VCaP (cell line): Measurements from ENCODE around the gene RFX2.
A peak's percentile ranks its signal among the peaks of the same experiment; 100 is the strongest.

Source experiments
- H3K27ac ChIP-seq: fragments of 450-650 bp; 2 replicates; pipeline ENCODE4 v1.5.1; 2017
- TF ChIP-seq, protein P1 (sequence below): fragments of 450-650 bp; conservative IDR thresholded peaks from 2 replicates; pipeline ENCODE4 v1.5.1; 2017; ENCODE audit warnings: mild to moderate bottlenecking, moderate library complexity

The RFX2 gene

DNA sequence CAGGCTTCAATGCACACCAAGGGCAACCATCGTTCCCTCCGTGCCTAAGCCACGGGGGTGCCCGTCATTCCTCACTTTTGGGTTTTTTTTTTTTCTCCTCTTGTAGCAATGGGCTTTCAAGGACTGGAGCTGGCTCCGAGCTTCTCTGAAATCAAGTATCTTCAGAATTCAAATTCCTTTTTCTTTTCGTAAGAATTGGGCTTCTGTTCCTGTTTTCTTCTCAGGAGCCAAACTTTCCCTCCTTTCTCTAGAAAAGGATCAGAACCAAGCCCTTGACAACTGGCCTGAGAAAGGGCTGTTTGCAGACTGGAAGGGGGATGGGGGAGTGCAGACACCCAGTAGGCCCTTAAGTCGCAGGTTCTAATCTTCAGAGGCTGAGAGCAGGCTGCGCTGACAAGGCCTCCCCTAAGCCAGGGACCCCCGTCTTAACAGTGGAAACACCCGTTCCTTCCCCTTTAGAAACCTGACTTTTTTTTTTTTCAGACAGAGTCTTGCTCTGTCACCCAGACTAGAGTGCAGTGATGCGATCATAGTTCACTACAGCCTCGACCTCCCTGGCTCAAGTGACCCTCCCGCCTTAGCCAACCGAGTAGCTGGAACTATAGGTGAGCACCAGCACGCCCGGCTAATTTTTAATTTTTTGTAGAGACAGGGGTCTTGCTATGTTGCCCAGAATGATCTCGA, 51.6 kb downstream of the RFX2 start:
- no peak overlapping the region for H3K27ac ChIP-seq

DNA sequence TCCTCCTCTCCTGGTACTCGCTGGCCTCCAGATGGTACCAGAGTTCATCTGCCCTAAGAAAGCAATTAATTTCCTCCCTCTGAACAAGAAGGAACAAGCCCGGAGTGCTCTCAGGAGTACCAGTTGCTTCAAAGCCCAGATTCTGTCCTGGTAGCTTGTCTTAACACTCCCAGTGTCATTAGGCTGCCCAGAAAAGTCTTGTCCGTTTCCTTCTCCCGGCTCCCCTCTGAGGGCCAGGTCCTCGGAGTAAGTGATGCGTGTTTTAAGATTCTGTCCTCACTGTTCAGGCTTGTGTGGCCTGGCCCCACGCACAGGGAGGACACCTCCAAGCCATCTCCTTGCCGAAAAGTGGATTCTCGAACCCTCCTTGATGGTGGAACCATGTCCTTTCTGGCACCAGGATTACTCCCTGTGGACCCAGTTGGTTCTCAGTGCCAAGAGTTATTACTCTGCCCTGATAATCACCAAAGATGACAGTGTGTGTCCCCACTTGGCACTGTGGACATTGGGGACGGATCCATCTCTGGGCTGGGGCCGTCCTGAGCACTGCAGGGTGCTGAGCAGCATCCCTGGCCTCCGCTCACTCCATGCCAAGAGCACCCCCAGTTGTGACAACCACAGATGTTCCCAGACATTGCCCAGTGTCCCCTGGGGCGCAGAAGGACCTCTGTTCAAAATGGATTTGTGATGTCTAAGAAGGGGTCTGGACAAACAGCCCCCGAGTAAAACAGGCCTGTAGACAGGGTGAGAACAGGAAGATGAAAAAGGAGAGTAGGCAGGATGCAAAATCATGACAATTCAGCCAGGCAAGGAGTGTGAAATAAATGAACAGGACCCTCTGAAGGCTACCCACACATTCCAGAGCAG, 52.4 kb downstream of the RFX2 start:
- TF ChIP-seq, protein P1, sequence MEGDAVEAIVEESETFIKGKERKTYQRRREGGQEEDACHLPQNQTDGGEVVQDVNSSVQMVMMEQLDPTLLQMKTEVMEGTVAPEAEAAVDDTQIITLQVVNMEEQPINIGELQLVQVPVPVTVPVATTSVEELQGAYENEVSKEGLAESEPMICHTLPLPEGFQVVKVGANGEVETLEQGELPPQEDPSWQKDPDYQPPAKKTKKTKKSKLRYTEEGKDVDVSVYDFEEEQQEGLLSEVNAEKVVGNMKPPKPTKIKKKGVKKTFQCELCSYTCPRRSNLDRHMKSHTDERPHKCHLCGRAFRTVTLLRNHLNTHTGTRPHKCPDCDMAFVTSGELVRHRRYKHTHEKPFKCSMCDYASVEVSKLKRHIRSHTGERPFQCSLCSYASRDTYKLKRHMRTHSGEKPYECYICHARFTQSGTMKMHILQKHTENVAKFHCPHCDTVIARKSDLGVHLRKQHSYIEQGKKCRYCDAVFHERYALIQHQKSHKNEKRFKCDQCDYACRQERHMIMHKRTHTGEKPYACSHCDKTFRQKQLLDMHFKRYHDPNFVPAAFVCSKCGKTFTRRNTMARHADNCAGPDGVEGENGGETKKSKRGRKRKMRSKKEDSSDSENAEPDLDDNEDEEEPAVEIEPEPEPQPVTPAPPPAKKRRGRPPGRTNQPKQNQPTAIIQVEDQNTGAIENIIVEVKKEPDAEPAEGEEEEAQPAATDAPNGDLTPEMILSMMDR, result no peak
- H3K27ac ChIP-seq, result no peak overlapping the region

More for the DNA sequence above, 51.6 kb downstream of the RFX2 start:
- TF ChIP-seq, protein P1, result no peak

DNA sequence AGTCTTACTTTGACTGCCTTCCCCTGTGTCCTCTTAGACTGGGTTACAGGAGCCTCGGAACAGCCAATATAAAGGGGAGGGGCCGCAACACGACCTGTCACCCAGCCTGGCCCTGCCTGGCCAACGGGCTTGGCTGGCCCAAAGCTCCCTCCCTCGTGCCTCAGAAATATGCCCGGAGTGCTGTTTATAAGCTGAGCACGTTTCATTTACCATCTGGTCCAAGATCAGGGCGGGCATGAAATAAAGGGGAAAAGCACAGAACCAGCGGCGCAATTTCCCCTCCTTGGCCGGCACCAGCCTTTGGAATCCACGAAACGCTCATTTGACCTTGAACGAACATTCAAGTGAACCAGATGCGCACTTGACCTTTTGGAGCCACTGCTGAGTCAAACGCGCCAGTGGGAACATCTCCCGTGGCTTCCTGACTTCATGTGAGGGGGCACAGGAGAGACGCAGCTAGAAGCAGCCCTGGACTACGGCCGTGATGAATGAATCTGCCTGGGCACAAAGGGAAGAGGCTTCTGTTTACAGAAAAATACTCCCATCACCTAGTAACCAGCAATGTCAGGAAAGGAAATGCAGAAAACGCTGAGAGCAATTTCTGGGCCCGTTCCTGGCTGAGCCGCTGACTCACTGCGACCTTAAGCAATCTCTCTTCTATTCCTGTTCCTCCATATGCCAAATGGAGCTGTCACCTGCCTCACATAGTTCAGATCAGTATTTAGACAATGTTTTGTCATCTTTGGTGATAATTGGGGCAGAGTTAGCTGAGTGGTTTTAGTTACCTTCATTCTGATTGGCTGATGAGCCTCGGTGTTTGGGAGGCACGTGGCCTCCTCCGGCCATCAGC, 53.3 kb downstream of the RFX2 start:
- TF ChIP-seq, protein P1, result no peak
- peak overlapping the region; percentile 13; the same call in 1 of the 2 replicates for H3K27ac ChIP-seq

DNA sequence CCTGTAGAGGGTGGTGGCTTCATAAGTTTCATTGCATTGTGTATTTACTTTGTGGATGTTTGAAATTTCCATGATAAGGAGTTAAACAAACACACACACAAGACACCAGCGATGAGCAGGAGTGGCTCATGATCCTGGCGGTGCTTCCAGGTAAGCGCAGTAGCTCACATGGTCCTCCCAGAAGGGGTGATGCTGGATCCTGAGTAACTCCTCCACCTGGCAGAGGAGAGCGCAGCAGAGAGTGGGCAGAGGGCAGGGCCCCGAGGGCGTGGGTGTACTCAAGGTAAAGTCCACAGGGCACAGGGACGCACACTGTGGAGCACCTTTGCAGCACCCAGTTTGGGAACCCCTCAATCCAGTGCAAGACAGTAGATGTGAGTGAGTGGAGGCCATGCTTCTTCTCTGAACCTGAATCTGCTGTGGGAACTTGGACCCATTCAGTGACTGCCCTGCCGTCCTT, 54.0 kb downstream of the RFX2 start:
- TF ChIP-seq, protein P1, result peak; percentile 37; the same call in 1 of the 2 replicates
- H3K27ac ChIP-seq, result peak overlapping the region; percentile 13; the same call in 1 of the 2 replicates

DNA sequence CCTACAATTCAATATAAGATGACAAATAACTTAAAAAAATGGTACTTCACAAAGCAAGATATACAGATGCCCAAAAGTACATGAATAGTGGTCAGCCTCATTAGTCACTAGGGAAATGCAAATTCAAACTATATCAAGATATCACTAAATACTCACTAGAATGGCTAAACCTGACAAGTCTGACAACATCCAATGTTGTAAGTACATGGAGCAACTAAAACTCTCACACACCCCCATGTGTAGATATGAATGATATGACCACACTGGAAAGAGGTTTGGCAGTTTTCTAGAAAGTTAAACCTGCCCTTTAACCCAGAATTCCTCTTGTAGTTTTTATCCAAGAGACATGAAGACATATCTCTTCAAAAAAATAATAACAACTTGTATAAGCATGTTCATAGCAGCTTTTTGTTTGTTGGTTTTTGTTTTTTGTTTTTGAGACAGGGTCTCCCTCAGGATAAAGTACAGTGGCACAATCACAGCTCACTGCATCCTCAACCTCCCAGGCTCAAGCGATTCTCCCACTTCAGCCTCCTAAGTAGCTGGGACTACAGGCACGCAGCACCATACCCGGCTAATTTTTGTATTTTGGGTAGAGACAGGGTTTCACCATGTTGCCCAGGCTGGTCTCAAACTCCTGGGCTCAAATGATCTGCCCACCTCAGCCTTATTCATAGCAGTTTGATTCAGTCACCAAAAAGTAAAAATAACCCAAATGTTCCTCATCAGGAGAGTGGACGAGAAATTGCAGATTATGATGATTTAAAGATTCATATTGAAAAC, 55.1 kb downstream of the RFX2 start:
- no peak overlapping the region for H3K27ac ChIP-seq
- TF ChIP-seq, protein P1, result no peak

DNA sequence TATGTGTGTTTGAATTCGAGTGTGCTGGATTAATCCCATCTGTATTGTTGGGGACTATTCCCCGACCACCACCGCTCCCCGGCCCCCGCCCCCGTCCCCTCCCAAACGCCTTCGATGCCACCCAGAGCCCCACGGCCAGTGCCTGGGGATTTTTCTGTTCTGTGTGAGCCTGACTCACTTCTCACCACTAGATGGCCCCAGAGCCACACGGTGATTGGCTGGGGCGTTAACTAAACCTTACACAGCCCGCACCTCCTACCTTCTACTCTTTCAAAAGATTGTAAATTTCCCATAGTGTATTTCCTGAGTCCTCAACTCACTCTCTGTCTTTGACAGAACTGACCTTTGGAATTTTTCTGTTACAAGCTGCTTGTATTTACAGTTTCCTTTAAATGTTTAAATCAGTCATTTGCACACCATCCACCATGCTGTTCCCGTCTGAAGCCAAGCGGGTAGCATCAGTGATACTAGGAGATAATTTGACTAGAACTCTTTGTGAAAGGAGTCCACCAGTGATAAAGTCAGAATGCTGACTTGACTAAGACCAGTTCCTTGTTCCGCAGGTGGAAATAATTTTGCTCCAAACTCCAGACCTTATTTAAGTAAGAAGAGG, 61.4 kb downstream of the RFX2 start:
- TF ChIP-seq, protein P1, result peak; percentile 84
- no peak overlapping the region for H3K27ac ChIP-seq
